Mesothelial cell of epicardium (in vitro differentiated cells): Measurements from ENCODE around the gene SLX4IP. TPM values are rescaled to one million over a fixed set of nuclear protein-coding genes. Genes with fewer than 3 reads are reported as not detected.

Experiments used
- DNase-seq, 2 experiments: peaks; one replicate each; pipeline ENCODE4 v3.0.0; 2021; ENCODE audit warnings: low spot score in 2 of 2; ENCODE audit not compliant: unreplicated experiment in 2 of 2
- H3K27ac Mint-ChIP-seq: 2 replicates; pipeline ENCODE4 v1.8.0; 2021; ENCODE audit warnings: mixed read lengths
- H3K27me3 Mint-ChIP-seq: 2 replicates; pipeline ENCODE4 v1.8.0; 2021; ENCODE audit warnings: low read depth, mixed read lengths
- H3K36me3 Mint-ChIP-seq: 2 replicates; pipeline ENCODE4 v1.8.0; 2021; ENCODE audit warnings: mixed read lengths
- H3K4me1 Mint-ChIP-seq: 2 replicates; pipeline ENCODE4 v1.8.0; 2021; ENCODE audit warnings: mixed read lengths
- H3K4me3 Mint-ChIP-seq: 2 replicates; pipeline ENCODE4 v1.8.0; 2021; ENCODE audit warnings: mild to moderate bottlenecking, moderate library complexity, mixed read lengths
- H3K9me3 Mint-ChIP-seq: 2 replicates; pipeline ENCODE4 v1.8.0; 2021; ENCODE audit warnings: mixed read lengths
- total RNA-seq: library from RNA; stranded (reverse); gene quantifications from 3 replicates; pipeline ENCODE4 v1.2.1, GENCODE V29; 2021
- TF ChIP-seq, protein P1 (sequence below): fragments of 200-600 bp; sonication (generic); IDR thresholded peaks from one replicate; pipeline ENCODE4 v1.5.0; 2021; ENCODE audit warnings: antibody characterized with exemption; ENCODE audit not compliant: unreplicated experiment

Gene SLX4IP
- total RNA-seq, 1 donor from 2014 or later, result 10.4 TPM

DNA sequence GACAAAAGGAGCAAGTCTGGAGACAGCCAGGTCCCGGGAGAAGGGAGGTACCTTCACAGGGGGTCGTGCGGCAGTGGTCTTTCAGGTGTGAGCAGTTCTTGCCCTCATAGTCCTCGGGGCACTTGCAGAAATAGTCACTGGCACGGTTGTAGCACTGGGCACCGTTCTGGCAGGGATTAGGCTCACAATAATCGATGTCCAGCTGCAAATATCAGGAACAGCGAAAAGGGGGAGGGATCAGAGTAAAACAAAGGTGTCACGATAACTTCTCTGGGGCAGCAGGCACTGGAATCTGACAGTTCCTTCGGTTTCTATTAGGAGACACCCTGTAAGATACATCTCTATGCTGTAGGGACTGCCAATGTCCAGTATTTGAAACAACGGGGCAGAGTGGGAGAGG, 212.8 kb downstream of the SLX4IP start:
- no peak for DNase-seq
- TF ChIP-seq, protein P1, sequence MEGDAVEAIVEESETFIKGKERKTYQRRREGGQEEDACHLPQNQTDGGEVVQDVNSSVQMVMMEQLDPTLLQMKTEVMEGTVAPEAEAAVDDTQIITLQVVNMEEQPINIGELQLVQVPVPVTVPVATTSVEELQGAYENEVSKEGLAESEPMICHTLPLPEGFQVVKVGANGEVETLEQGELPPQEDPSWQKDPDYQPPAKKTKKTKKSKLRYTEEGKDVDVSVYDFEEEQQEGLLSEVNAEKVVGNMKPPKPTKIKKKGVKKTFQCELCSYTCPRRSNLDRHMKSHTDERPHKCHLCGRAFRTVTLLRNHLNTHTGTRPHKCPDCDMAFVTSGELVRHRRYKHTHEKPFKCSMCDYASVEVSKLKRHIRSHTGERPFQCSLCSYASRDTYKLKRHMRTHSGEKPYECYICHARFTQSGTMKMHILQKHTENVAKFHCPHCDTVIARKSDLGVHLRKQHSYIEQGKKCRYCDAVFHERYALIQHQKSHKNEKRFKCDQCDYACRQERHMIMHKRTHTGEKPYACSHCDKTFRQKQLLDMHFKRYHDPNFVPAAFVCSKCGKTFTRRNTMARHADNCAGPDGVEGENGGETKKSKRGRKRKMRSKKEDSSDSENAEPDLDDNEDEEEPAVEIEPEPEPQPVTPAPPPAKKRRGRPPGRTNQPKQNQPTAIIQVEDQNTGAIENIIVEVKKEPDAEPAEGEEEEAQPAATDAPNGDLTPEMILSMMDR, result no peak
- Mint-ChIP-seq H3K36me3 (peaks cover 49% of the 10 kb centered on the region), H3K9me3 (no peaks in the 10 kb centered on the region), H3K4me1 (peaks cover 85% of the 10 kb centered on the region), H3K27me3 (no peaks in the 10 kb centered on the region), H3K4me3 (no peak overlapping the region), H3K27ac (peak overlapping the region; percentile 94)

DNA sequence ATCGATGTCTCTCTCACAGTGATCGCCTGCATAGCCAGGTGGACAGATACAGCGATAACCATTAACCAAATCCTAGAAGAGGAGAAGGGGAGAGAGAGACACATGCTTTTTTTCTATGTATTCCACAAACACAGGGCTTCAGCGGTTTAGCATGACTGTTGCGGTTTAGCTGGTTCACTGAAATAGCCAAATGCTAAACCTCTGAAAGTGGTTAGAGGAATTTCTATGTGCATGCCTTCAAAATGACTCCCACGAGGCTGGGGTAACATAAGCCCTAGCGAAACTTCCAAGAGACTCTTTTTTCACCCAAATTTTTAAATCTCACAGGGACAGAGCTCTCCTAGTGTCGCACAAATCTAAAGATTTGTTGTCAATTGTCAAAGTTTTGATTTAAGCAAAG, 213.5 kb downstream of the SLX4IP start:
- DNase-seq, result no peak
- H3K4me3 Mint-ChIP-seq, result no peak overlapping the region
- TF ChIP-seq, protein P1, result no peak
- peaks cover 44% of the 10 kb centered on the region for H3K36me3 Mint-ChIP-seq
- no peaks in the 10 kb centered on the region for H3K9me3 Mint-ChIP-seq
- peak overlapping the region; percentile 94 for H3K27ac Mint-ChIP-seq
- no peaks in the 10 kb centered on the region for H3K27me3 Mint-ChIP-seq
- H3K4me1 Mint-ChIP-seq, result peaks cover 84% of the 10 kb centered on the region

DNA sequence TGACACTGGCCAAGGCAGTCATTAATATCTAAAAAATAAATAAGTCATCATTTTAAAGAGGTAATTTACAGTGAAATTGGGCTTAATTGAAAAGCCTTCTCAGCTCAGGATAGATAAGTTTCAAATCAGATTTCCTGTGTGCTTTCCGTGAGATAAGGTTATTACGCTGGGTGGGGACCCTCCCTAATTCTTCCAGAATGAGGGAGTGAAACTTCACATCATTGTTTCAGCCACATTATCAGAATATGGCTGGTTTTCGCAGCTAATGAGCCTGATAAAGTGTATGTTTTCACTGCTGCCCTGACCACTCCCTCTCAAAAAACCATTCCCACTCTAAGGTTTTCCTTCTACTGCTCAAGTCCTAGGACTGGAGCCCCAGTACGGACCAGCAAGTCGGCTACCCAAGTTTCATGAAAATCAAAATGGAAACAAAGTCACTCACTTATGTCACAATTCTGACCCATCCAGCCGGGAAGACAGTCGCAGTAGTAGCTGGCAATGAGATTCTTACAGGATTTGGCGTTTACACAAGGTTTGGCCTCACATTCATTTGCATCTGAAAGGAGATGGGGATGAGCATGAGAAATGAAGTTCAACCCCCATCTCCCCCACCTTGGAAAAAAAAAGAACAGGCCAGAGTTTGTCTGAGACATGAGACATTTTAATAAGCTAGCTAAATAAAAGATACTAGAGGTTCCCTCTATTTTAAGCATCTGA, 214.1 kb downstream of the SLX4IP start:
- Mint-ChIP-seq H3K4me1 (peaks cover 89% of the 10 kb centered on the region), H3K36me3 (peaks cover 44% of the 10 kb centered on the region), H3K27me3 (no peaks in the 10 kb centered on the region), H3K9me3 (no peaks in the 10 kb centered on the region), H3K27ac (peak overlapping the region; percentile 94), H3K4me3 (no peak overlapping the region)
- no peak for DNase-seq
- TF ChIP-seq, protein P1, result no peak

DNA sequence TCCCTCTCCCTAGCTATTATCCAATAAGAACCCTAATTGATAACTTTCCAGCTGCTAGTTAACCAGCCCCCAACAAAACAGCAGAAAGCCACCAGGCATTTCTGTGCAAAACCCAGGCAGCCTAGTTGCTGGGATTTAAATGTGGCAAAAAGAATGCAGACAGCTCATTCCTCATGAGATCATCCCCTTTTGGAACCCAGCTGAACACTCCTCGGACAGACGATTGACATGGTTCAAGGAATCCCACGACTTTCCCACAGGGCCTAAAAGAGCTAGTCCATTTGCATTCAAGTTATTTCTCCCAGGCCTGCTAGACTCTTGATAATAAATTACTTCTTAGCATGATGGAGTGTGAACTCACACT, 214.7 kb downstream of the SLX4IP start:
- H3K27me3 Mint-ChIP-seq, result no peaks in the 10 kb centered on the region
- no peak overlapping the region for H3K4me3 Mint-ChIP-seq
- TF ChIP-seq, protein P1, result no peak
- peak overlapping the region; percentile 37 for H3K27ac Mint-ChIP-seq
- no peak for DNase-seq
- no peaks in the 10 kb centered on the region for H3K9me3 Mint-ChIP-seq
- peaks cover 89% of the 10 kb centered on the region for H3K4me1 Mint-ChIP-seq
- H3K36me3 Mint-ChIP-seq, result peaks cover 44% of the 10 kb centered on the region

DNA sequence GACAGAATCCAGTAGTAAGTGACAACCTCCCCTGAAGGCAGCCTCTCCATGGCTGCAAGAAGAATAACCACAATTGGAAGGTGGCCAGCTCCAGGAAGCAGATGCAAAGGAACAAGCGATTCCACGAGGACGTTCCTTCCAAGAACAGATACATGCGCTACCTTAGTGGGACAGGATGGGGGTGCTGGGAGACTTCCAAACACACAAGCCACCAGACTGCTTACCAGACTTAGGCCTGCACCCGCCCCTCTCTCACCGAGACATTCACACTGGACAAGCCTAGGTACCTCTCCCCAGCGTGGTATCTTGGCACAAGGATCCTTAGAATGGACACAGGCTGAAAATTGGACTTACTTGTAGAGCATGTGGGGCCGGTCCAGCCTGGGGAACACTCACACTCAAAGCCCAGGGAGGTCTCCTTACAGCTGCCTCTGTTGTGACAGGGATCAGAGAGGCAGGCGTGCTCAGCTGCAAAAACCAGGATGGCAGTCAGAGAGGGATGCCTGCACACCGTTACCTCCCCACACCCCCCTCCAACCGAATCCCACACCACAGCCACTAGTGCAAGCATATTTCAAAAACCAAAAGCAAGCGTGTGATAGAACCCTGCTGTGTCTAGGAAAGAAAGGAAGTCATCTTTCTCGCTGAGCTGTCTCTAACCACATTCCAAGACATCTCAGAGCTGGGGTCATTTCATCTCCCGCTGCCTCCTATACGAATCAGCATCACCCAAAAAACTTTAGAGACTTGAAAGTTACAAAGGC, 216.3 kb downstream of the SLX4IP start:
- DNase-seq, result no peak
- Mint-ChIP-seq H3K9me3 (no peaks in the 10 kb centered on the region), H3K36me3 (peaks cover 33% of the 10 kb centered on the region), H3K27me3 (no peaks in the 10 kb centered on the region), H3K4me3 (no peak overlapping the region), H3K4me1 (peaks cover 94% of the 10 kb centered on the region), H3K27ac (peak overlapping the region; percentile 26)
- TF ChIP-seq, protein P1, result no peak
